ENCODE data around the gene ZNF462.

Gene ZNF462

GRCh38 chr9:106941916-106942315, 79.0 kb downstream of the ZNF462 start:
- Histone ChIP-seq H3K4me1 (ENCODE audit: control insufficient read depth, insufficient read depth, low read depth, low read length) (peaks cover 2% of the 10 kb centered on the region), H2BK120ac (ENCODE audit: low read depth, low read length) (no peak overlapping the region), H2BK12ac (ENCODE audit: low read length in 2 of 2) (no peak overlapping the region), H3K9me3 (ENCODE audit: control insufficient read depth, low read length) (no peaks in the 10 kb centered on the region), H3K4me2 (ENCODE audit: low read length, poor library complexity, severe bottlenecking) (no peak overlapping the region), H3K18ac (ENCODE audit: low read depth in 1 of 2, low read length in 2 of 2) (no peak overlapping the region), H2BK15ac (ENCODE audit: low read depth, poor library complexity, severe bottlenecking) (no peak overlapping the region), H3K79me1 (replicated peaks; ENCODE audit: low read length, poor library complexity, severe bottlenecking) (peaks cover 23% of the 10 kb centered on the region), H3K4ac (ENCODE audit: low read depth in 1 of 2, low read length in 2 of 2) (no peak overlapping the region), H3K36me3 (ENCODE audit: control insufficient read depth in 1 of 2, insufficient read depth in 2 of 2, low read depth in 1 of 2, low read length in 2 of 2) (peaks cover 13 to 49% of the 10 kb centered on the region in 2 experiments), H3K4me3 (ENCODE audit: insufficient read depth in 1 of 2, low read depth in 1 of 2, low read length in 2 of 2) (no peak overlapping the region), H2BK5ac (ENCODE audit: low read depth, low read length, poor library complexity, severe bottlenecking) (no peak overlapping the region), H4K91ac (ENCODE audit: low read length) (no peak overlapping the region), H2AK5ac (ENCODE audit: low read length, severe bottlenecking) (no peak overlapping the region), H3K23ac (ENCODE audit: low read length in 2 of 2) (no peak overlapping the region), H3K27ac (ENCODE audit: low read length, poor library complexity, severe bottlenecking) (no peak overlapping the region), H2AFZ (ENCODE audit: low read depth, low read length) (no peak overlapping the region), H3K9ac (ENCODE audit: low read length) (no peak overlapping the region), H3K14ac (ENCODE audit: low read length in 2 of 2) (peak overlapping the region in 1 of 2 experiments; percentile 18), H3K27me3 (ENCODE audit: control insufficient read depth in 1 of 2, insufficient read depth in 1 of 2, low read length in 2 of 2) (no peaks in the 10 kb centered on the region), H4K8ac (ENCODE audit: low read length) (no peak overlapping the region)
- no peak for DNase-seq
- WGBS, result 98% methylated on average over 2 of the region's 2 CpGs

DNA sequence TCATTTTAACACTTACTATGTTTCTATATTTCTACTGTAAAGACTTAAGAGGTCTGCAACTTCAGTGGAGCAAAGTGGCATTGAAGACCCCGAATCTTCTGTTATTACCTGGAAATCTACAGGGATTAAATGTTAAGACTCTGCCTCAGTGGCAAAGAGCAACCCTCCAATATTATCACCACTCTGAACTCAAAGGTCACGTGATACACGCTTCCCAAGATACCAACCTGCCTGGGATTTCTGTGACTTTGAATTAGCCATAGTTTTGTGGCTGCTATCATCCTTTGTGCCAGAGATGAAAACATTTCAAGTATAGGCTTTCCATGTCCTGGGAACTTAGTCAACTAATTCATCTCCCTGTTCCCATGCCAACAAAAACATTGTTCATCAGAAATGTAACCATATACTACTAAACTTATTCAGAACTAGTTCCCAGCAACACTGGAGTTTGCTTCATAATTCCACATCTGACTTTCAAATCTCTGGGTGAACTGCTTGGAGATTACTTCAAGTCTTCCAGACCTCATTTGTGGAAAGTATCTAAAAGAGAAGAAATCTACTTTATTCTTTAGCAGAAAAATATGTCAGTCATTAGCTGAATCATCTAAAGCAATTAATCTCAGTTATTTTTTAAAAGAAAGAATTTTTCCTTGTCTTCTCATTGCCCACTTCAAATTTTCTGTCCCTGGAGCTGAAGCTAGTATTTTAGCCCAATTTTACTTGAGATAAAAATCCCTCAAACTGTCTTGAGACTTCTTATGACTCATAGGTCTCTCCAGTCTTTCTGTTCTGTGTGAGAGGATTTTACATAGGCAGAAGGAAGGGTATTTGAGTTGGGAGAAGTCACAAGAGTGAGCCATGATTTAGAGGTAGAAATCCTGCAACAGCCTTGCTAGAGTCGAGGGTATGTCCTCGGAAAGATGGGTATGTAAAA, 83.0 kb downstream of the ZNF462 start:
- peaks cover 6% of the 10 kb centered on the region for H3K4me1 ChIP-seq (ENCODE audit: control insufficient read depth, insufficient read depth, low read depth, low read length)
- DNase-seq, result peak; percentile 55
- no peak overlapping the region for H4K91ac ChIP-seq (ENCODE audit: low read length)
- no peak overlapping the region for H3K14ac ChIP-seq (ENCODE audit: low read length in 2 of 2)
- peaks cover 8 to 22% of the 10 kb centered on the region in 2 experiments for H3K36me3 ChIP-seq (ENCODE audit: control insufficient read depth in 1 of 2, insufficient read depth in 2 of 2, low read depth in 1 of 2, low read length in 2 of 2)
- peaks cover 14% of the 10 kb centered on the region for H3K79me1 ChIP-seq (replicated peaks; ENCODE audit: low read length, poor library complexity, severe bottlenecking)
- no peaks in the 10 kb centered on the region for H3K9me3 ChIP-seq (ENCODE audit: control insufficient read depth, low read length)
- no peak overlapping the region for H2BK12ac ChIP-seq (ENCODE audit: low read length in 2 of 2)
- no peak overlapping the region for H3K18ac ChIP-seq (ENCODE audit: low read depth in 1 of 2, low read length in 2 of 2)
- peak overlapping the region; percentile 80 for H3K9ac ChIP-seq (ENCODE audit: low read length)
- no peak overlapping the region for H2BK15ac ChIP-seq (ENCODE audit: low read depth, poor library complexity, severe bottlenecking)
- peak overlapping the region; percentile 61 for H3K27ac ChIP-seq (ENCODE audit: low read length, poor library complexity, severe bottlenecking)
- no peak overlapping the region for H3K4me2 ChIP-seq (ENCODE audit: low read length, poor library complexity, severe bottlenecking)
- no peak overlapping the region for H2BK5ac ChIP-seq (ENCODE audit: low read depth, low read length, poor library complexity, severe bottlenecking)
- no peak overlapping the region for H2AK5ac ChIP-seq (ENCODE audit: low read length, severe bottlenecking)
- no peak overlapping the region for H3K4me3 ChIP-seq (ENCODE audit: insufficient read depth in 1 of 2, low read depth in 1 of 2, low read length in 2 of 2)
- H3K23ac ChIP-seq (ENCODE audit: low read length in 2 of 2), result no peak overlapping the region
- 94% methylated on average over 5 of the region's 5 CpGs for WGBS
- H3K4ac ChIP-seq (ENCODE audit: low read depth in 1 of 2, low read length in 2 of 2), result no peak overlapping the region
- H2AFZ ChIP-seq (ENCODE audit: low read depth, low read length), result no peak overlapping the region
- no peak overlapping the region for H2BK120ac ChIP-seq (ENCODE audit: low read depth, low read length)
- no peak overlapping the region for H4K8ac ChIP-seq (ENCODE audit: low read length)
- no peaks in the 10 kb centered on the region for H3K27me3 ChIP-seq (ENCODE audit: control insufficient read depth in 1 of 2, insufficient read depth in 1 of 2, low read length in 2 of 2)

DNA sequence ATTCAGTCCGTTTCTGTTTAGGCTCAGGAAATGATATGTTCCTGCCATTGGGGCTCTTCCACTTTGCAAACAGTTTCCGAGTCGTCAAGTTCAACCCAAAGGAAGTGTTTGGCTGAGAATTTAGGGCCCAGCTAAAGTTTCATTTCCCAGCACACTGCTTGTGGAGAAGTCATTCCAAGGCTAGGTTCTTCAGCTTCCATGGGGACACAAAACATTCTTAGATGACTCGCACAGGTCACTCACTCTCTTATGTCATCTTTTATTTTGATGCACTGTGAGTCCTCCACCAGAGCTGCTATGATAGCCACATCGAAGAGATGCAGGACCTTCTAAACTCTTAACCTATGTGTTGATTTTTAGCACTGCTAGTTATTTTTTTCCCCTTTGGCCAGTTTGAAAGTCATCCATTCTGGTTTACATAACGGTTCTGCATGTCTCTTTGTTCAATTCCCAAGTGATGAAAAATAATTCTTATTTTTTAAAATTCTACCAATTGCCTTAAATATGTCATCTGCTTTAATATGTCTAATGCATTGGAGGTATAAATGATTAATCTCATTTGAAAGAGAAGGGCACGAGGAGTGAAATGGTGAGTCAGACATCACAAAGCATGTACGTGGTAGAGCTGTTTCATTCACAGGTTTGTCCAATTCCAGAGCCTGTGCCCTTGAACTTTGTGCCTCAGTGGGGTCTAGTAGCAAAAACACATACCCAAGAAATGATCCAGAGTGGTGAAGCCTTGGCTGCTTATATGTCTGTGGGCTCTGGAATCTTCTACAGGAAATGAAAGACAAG, 84.3 kb downstream of the ZNF462 start:
- WGBS, result 82% methylated on average over 7 of the region's 8 CpGs
- Histone ChIP-seq H3K27me3 (ENCODE audit: control insufficient read depth in 1 of 2, insufficient read depth in 1 of 2, low read length in 2 of 2) (no peaks in the 10 kb centered on the region), H2AFZ (ENCODE audit: low read depth, low read length) (no peak overlapping the region)

GRCh38 chr9:106953174-106953573, 90.2 kb downstream of the ZNF462 start:
- 42% methylated on average over 3 of the region's 3 CpGs for WGBS
- peak overlapping the region; percentile 90 for H3K27ac ChIP-seq (ENCODE audit: low read length, poor library complexity, severe bottlenecking)
- no peak overlapping the region for H3K4me3 ChIP-seq (ENCODE audit: insufficient read depth in 1 of 2, low read depth in 1 of 2, low read length in 2 of 2)
- H3K9me3 ChIP-seq (ENCODE audit: control insufficient read depth, low read length), result no peaks in the 10 kb centered on the region
- H3K9ac ChIP-seq (ENCODE audit: low read length), result no peak overlapping the region
- peaks cover 4% of the 10 kb centered on the region for H3K4me1 ChIP-seq (ENCODE audit: control insufficient read depth, insufficient read depth, low read depth, low read length)
- no peak overlapping the region for H4K8ac ChIP-seq (ENCODE audit: low read length)
- peak overlapping the region; percentile 10 for H2BK5ac ChIP-seq (ENCODE audit: low read depth, low read length, poor library complexity, severe bottlenecking)
- H3K36me3 ChIP-seq (ENCODE audit: control insufficient read depth in 1 of 2, insufficient read depth in 2 of 2, low read depth in 1 of 2, low read length in 2 of 2), result peaks cover 7 to 11% of the 10 kb centered on the region in 2 experiments
- no peak overlapping the region for H3K4ac ChIP-seq (ENCODE audit: low read depth in 1 of 2, low read length in 2 of 2)
- H3K4me2 ChIP-seq (ENCODE audit: low read length, poor library complexity, severe bottlenecking), result no peak overlapping the region
- H2AK5ac ChIP-seq (ENCODE audit: low read length, severe bottlenecking), result peak overlapping the region; percentile 98
- H2BK15ac ChIP-seq (ENCODE audit: low read depth, poor library complexity, severe bottlenecking), result no peak overlapping the region
- peaks cover 7% of the 10 kb centered on the region for H3K79me1 ChIP-seq (replicated peaks; ENCODE audit: low read length, poor library complexity, severe bottlenecking)
- H2AFZ ChIP-seq (ENCODE audit: low read depth, low read length), result no peak overlapping the region
- H3K14ac ChIP-seq (ENCODE audit: low read length in 2 of 2), result no peak overlapping the region
- no peak overlapping the region for H4K91ac ChIP-seq (ENCODE audit: low read length)
- DNase-seq, result peak; percentile 70
- peak overlapping the region in 1 of 2 experiments; percentile 19 for H3K18ac ChIP-seq (ENCODE audit: low read depth in 1 of 2, low read length in 2 of 2)
- no peak overlapping the region for H3K23ac ChIP-seq (ENCODE audit: low read length in 2 of 2)
- H3K27me3 ChIP-seq (ENCODE audit: control insufficient read depth in 1 of 2, insufficient read depth in 1 of 2, low read length in 2 of 2), result no peaks in the 10 kb centered on the region
- H2BK120ac ChIP-seq (ENCODE audit: low read depth, low read length), result no peak overlapping the region
- no peak overlapping the region for H2BK12ac ChIP-seq (ENCODE audit: low read length in 2 of 2)

More for the DNA sequence above, 84.3 kb downstream of the ZNF462 start:
- H3K4me3 ChIP-seq (ENCODE audit: insufficient read depth in 1 of 2, low read depth in 1 of 2, low read length in 2 of 2), result no peak overlapping the region
- no peak overlapping the region for H2BK120ac ChIP-seq (ENCODE audit: low read depth, low read length)
- H3K23ac ChIP-seq (ENCODE audit: low read length in 2 of 2), result no peak overlapping the region
- H3K36me3 ChIP-seq (ENCODE audit: control insufficient read depth in 1 of 2, insufficient read depth in 2 of 2, low read depth in 1 of 2, low read length in 2 of 2), result peaks cover 7 to 24% of the 10 kb centered on the region in 2 experiments
- H3K4me2 ChIP-seq (ENCODE audit: low read length, poor library complexity, severe bottlenecking), result no peak overlapping the region
- no peak overlapping the region for H2BK12ac ChIP-seq (ENCODE audit: low read length in 2 of 2)
- no peak overlapping the region for H2BK5ac ChIP-seq (ENCODE audit: low read depth, low read length, poor library complexity, severe bottlenecking)
- H3K9ac ChIP-seq (ENCODE audit: low read length), result no peak overlapping the region
- peaks cover 9% of the 10 kb centered on the region for H3K79me1 ChIP-seq (replicated peaks; ENCODE audit: low read length, poor library complexity, severe bottlenecking)
- peak overlapping the region; percentile 39 for H3K27ac ChIP-seq (ENCODE audit: low read length, poor library complexity, severe bottlenecking)
- peak overlapping the region; percentile 53 for H2AK5ac ChIP-seq (ENCODE audit: low read length, severe bottlenecking)
- peak; percentile 8 for DNase-seq
- no peak overlapping the region for H3K18ac ChIP-seq (ENCODE audit: low read depth in 1 of 2, low read length in 2 of 2)
- H3K4me1 ChIP-seq (ENCODE audit: control insufficient read depth, insufficient read depth, low read depth, low read length), result peaks cover 4% of the 10 kb centered on the region
- H4K91ac ChIP-seq (ENCODE audit: low read length), result no peak overlapping the region
- H3K9me3 ChIP-seq (ENCODE audit: control insufficient read depth, low read length), result no peaks in the 10 kb centered on the region
- H4K8ac ChIP-seq (ENCODE audit: low read length), result no peak overlapping the region
- no peak overlapping the region for H2BK15ac ChIP-seq (ENCODE audit: low read depth, poor library complexity, severe bottlenecking)
- no peak overlapping the region for H3K14ac ChIP-seq (ENCODE audit: low read length in 2 of 2)
- H3K4ac ChIP-seq (ENCODE audit: low read depth in 1 of 2, low read length in 2 of 2), result no peak overlapping the region
